GM12874 (cell line): ENCODE data around the gene SHC4.

Experiments
- CTCF ChIP-seq: IDR thresholded peaks from 2 replicates; pipeline ENCODE4 v1.5.1; 2011; ENCODE audit warnings: low read depth, mild to moderate bottlenecking, control low read depth, low read length, moderate library complexity; ENCODE audit not compliant: insufficient read depth

Gene SHC4

GRCh38 chr15:48963524-48964113 lies at the start of gene SHC4:
SHC4 (minus strand) TSS chr15:48963919; CDS start chr15:48963015, 904 bp downstream.
- no peak for TF ChIP-seq CTCF

- no peak for TF ChIP-seq CTCF
Observed at GRCh38 chr15:48999314-48999713, 35.6 kb upstream of the SHC4 start.

- TF ChIP-seq CTCF: no peak
Observed at GRCh38 chr15:48996276-48996675, 32.6 kb upstream of the SHC4 start.

GRCh38 chr15:48993380-48993779 lies 29.7 kb upstream of the SHC4 start:
- TF ChIP-seq CTCF: no peak

GRCh38 chr15:48992545-48992944 lies 28.8 kb upstream of the SHC4 start:
- no peak for TF ChIP-seq CTCF

- TF ChIP-seq CTCF: no peak
Observed at GRCh38 chr15:48992096-48992495, 28.4 kb upstream of the SHC4 start.

- TF ChIP-seq CTCF: no peak
Observed at GRCh38 chr15:48989170-48989569, 25.5 kb upstream of the SHC4 start.

- no peak for TF ChIP-seq CTCF
Observed at GRCh38 chr15:48987142-48987541, 23.4 kb upstream of the SHC4 start.
